Ishikawa (cell line): ENCODE measurements around the gene KAT14.

Experiments used
- MAX ChIP-seq: IDR thresholded peaks from 2 replicates; pipeline ENCODE4 v1.6.1; 2012
- NFIC ChIP-seq: IDR thresholded peaks from 2 replicates; pipeline ENCODE4 v1.6.1; 2012
- TAF1 ChIP-seq: IDR thresholded peaks from 2 replicates; pipeline ENCODE4 v1.6.1; 2012; ENCODE audit warnings: low read depth, mild to moderate bottlenecking
- YY1 ChIP-seq: IDR thresholded peaks from 2 replicates; pipeline ENCODE4 v1.6.1; 2012; ENCODE audit warnings: low read depth

- no peak for TF ChIP-seq YY1
- TF ChIP-seq MAX: no peak
- TF ChIP-seq TAF1: no peak
- TF ChIP-seq NFIC: no peak
Measured at GRCh38 chr20:18195931-18196330, 58.3 kb downstream of the KAT14 start.
